ENCODE results near the gene IGF2. TPM values are rescaled to one million over a fixed set of nuclear protein-coding genes. Genes with fewer than 3 reads are reported as not detected.

The IGF2 gene
- total RNA-seq, 1 experiment from 2014 or later: 1.5 TPM

DNA sequence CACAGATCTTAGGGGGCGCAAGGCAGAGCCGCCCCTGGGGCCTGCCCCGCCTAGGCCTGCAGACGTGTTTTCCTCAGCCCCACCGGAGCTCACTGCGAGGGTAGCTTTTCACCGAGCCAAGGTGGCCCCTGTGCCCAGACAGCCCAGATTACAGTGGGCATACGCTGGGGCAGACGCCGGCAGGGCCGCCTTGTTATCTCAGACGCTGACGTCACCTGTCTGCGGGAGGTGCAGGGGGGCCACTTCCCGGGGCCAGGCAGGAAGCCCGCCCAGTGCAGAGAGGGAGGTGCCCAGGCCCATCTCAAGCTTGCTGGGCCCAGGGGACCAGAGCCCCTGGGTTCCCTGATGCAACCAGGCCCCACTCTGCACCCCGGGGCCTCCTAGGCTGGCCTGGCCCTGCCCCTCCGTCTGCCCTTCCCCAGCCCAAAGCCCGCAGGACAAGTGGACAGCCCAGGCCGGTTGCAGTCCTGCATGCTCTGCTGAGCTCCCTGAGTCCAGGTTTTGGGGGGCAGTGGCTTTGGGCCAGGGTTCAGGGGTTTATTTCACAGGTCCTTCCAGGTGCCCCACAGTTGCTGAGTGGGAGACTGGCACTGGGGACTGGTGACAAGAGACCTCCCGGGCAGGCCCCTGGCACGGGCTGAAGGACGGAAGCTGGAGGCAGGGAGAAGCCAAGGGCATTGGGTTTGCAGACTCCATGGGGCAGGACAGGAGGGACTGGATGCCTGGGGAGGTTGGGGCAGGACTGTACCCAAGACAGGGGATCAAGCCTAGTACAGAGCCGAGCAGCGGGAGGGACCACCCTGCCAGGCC is 38.6 kb downstream of the IGF2 start:
- DNase-seq (ENCODE audit: low spot score) (no peak), ATAC-seq (no peak)
- Mint-ChIP-seq H3K27ac (no peak overlapping the region), H3K4me1 (peaks cover 18% of the 10 kb centered on the region), H3K36me3 (no peaks in the 10 kb centered on the region), H3K4me3 (no peak overlapping the region), H3K9me3 (peaks cover 4% of the 10 kb centered on the region; the same call in 1 of the 2 replicates), H3K27me3 (ENCODE audit: low read depth) (no peaks in the 10 kb centered on the region; the same call in 1 of the 2 replicates)
- CTCF ChIA-PET: interaction anchor here (1.0 to 1.9 kb wide), 6 partner anchors 8 to 224 kb away, joined by 3 to 6 read pairs (median 5); no protein-coding TSS in a partner anchor
- POLR2A ChIA-PET: no interaction called here
- TF ChIP-seq ELF4 (CRISPR knock-in tag; IDR thresholded peaks at IDR 0.05; ENCODE audit: low read depth) (no peak), ZNF671 (CRISPR knock-in tag; IDR thresholded peaks at IDR 0.05) (no peak), SMAD3 (CRISPR knock-in tag; IDR thresholded peaks at IDR 0.05; ENCODE audit: borderline replicate concordance) (no peak), HMGA2 (CRISPR knock-in tag; IDR thresholded peaks at IDR 0.05) (no peak), NR3C1 (CRISPR knock-in tag; conservative IDR thresholded peaks at IDR 0.05; ENCODE audit: low read depth) (no peak), TCF7 (CRISPR knock-in tag; IDR thresholded peaks at IDR 0.05; ENCODE audit: low read depth) (no peak), FOXK1 (CRISPR knock-in tag; IDR thresholded peaks at IDR 0.05) (no peak), ZBTB21 (CRISPR knock-in tag; IDR thresholded peaks at IDR 0.05; ENCODE audit: borderline replicate concordance) (no peak), NR1H2 (CRISPR knock-in tag; IDR thresholded peaks at IDR 0.05) (no peak), MXD4 (CRISPR knock-in tag; IDR thresholded peaks at IDR 0.05; ENCODE audit: borderline replicate concordance) (no peak), ATF6 (CRISPR knock-in tag; IDR thresholded peaks at IDR 0.05) (no peak), TEAD4 (CRISPR knock-in tag; IDR thresholded peaks at IDR 0.05) (no peak), OVOL2 (CRISPR knock-in tag; IDR thresholded peaks at IDR 0.05; ENCODE audit: borderline replicate concordance) (no peak)
- TF ChIP-seq, protein P1, sequence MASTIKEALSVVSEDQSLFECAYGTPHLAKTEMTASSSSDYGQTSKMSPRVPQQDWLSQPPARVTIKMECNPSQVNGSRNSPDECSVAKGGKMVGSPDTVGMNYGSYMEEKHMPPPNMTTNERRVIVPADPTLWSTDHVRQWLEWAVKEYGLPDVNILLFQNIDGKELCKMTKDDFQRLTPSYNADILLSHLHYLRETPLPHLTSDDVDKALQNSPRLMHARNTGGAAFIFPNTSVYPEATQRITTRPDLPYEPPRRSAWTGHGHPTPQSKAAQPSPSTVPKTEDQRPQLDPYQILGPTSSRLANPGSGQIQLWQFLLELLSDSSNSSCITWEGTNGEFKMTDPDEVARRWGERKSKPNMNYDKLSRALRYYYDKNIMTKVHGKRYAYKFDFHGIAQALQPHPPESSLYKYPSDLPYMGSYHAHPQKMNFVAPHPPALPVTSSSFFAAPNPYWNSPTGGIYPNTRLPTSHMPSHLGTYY (CRISPR knock-in tag; IDR thresholded peaks at IDR 0.05): no peak

DNA sequence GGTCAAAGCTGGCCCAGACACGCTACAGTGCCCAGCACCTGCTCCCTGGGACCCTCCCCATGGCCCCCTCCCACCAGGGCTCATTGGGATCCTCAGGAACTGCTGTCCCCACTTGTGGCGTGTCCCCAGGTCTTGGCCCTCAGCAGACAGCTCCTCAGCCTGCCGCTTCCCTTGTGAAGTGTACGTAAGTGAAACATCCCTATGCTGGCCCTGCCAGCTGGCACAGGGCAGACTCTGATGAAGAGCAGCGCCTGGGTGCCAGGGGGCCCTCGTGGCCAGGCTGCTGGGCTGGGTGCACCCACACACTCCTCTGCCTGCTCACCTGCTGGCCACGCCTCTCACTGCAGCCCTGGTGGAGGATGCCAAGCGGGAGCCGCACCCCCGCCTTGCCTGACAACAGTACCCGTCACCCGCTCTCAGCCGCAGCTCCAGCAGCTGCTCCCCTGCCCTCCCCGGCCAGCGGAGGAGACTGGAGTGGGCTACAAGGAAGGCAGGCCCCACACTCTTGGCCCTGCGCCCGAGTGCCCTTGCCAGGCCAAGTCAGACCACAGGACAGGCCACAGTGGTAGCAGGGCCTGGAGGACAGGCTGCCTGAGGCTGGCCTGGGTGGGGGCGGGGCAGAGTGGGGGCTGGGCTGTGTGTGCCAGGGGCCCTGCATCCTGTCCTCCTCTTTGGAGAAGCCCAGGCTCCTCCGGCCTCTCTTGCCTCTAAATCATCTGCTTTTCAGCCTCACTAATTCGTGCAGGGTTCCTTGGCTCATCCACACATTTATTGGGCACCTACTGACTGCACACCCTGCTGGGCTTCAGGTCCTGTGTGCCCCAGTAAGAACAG is 39.5 kb downstream of the IGF2 start:
- Mint-ChIP-seq H3K9me3 (peaks cover 4% of the 10 kb centered on the region; the same call in 1 of the 2 replicates), H3K27ac (no peak overlapping the region), H3K4me3 (no peak overlapping the region), H3K27me3 (ENCODE audit: low read depth) (no peaks in the 10 kb centered on the region; the same call in 1 of the 2 replicates), H3K36me3 (no peaks in the 10 kb centered on the region), H3K4me1 (peaks cover 18% of the 10 kb centered on the region)
- CTCF ChIA-PET: interaction anchor here (0.6 to 1.9 kb wide), 14 partner anchors 9 to 447 kb away, joined by 3 to 6 read pairs (median 4); no protein-coding TSS in a partner anchor
- POLR2A ChIA-PET: no interaction called here
- peak; percentile 10 for ATAC-seq
- no peak for DNase-seq (ENCODE audit: low spot score)
- TF ChIP-seq ZBTB21 (CRISPR knock-in tag; IDR thresholded peaks at IDR 0.05; ENCODE audit: borderline replicate concordance) (no peak), TP53 (CRISPR knock-in tag; IDR thresholded peaks at IDR 0.05) (no peak), ATF1 (CRISPR knock-in tag; IDR thresholded peaks at IDR 0.05) (no peak), ZNF281 (CRISPR knock-in tag; IDR thresholded peaks at IDR 0.05) (no peak), MXD4 (CRISPR knock-in tag; IDR thresholded peaks at IDR 0.05; ENCODE audit: borderline replicate concordance) (no peak), CREM (CRISPR knock-in tag; IDR thresholded peaks at IDR 0.05) (no peak), E2F5 (CRISPR knock-in tag; IDR thresholded peaks at IDR 0.05) (no peak), PREB (CRISPR knock-in tag; IDR thresholded peaks at IDR 0.05; ENCODE audit: borderline replicate concordance) (no peak), ZNF396 (CRISPR knock-in tag; IDR thresholded peaks at IDR 0.05; ENCODE audit: borderline replicate concordance) (no peak)
- TF ChIP-seq, protein P2, sequence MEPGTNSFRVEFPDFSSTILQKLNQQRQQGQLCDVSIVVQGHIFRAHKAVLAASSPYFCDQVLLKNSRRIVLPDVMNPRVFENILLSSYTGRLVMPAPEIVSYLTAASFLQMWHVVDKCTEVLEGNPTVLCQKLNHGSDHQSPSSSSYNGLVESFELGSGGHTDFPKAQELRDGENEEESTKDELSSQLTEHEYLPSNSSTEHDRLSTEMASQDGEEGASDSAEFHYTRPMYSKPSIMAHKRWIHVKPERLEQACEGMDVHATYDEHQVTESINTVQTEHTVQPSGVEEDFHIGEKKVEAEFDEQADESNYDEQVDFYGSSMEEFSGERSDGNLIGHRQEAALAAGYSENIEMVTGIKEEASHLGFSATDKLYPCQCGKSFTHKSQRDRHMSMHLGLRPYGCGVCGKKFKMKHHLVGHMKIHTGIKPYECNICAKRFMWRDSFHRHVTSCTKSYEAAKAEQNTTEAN (CRISPR knock-in tag; IDR thresholded peaks at IDR 0.05): no peak
